NK-92 (cell line): ENCODE data around the gene CCDC120.

Experiments
- DNase-seq: peaks from one replicate; lab custom pipeline; 2025; ENCODE audit not compliant: unreplicated experiment; lab: John Stamatoyannopoulos, UW

Gene CCDC120

GRCh38 chrX:49061916-49062315 is 3.1 kb downstream of the CCDC120 start:
- DNase-seq: no peak

GRCh38 chrX:49063715-49064114 is 4.9 kb downstream of the CCDC120 start:
- DNase-seq: no peak

GRCh38 chrX:49064303-49064702 is 5.5 kb downstream of the CCDC120 start:
- DNase-seq: no peak

- DNase-seq: no peak
These were observed 5.9 kb downstream of the CCDC120 start for GRCh38 chrX:49064735-49065134.

GRCh38 chrX:49066278-49066677 is 7.5 kb downstream of the CCDC120 start:
- DNase-seq: no peak

- DNase-seq: no peak
These were observed 7.9 kb downstream of the CCDC120 start for GRCh38 chrX:49066690-49067089.

GRCh38 chrX:49067285-49068120 is 8.7 kb downstream of the CCDC120 start:
- no peak for DNase-seq

GRCh38 chrX:49069038-49069437 is 10.2 kb downstream of the CCDC120 start:
- no peak for DNase-seq

GRCh38 chrX:49070988-49071387 is 12.2 kb downstream of the CCDC120 start:
- no peak for DNase-seq

- DNase-seq: no peak
These were observed 13.3 kb downstream of the CCDC120 start for GRCh38 chrX:49071877-49072711.

GRCh38 chrX:49072712-49073095 is 13.9 kb downstream of the CCDC120 start:
- no peak for DNase-seq

- DNase-seq: peak; percentile 26
These were observed 15.1 kb downstream of the CCDC120 start, which contains the start of gene PRAF2 for GRCh38 chrX:49073601-49074575. Gene PRAF2 (minus strand): TSS chrX:49074002. CDS start chrX:49073987, 15 bp downstream.

GRCh38 chrX:49075347-49075746 is 16.5 kb downstream of the CCDC120 start:
- DNase-seq: no peak

GRCh38 chrX:49077941-49078340 is 19.1 kb downstream of the CCDC120 start:
- DNase-seq: no peak

GRCh38 chrX:49079489-49080428 is 21.0 kb downstream of the CCDC120 start, which contains the start of gene WDR45:
Gene WDR45 (minus strand): TSS chrX:49079887. CDS start chrX:49078095, 1,792 bp downstream.
- no peak for DNase-seq

GRCh38 chrX:49082271-49082871 is 23.6 kb downstream of the CCDC120 start:
- DNase-seq: no peak

GRCh38 chrX:49089553-49089952 is 30.8 kb downstream of the CCDC120 start:
- no peak for DNase-seq

GRCh38 chrX:49096419-49096818 is 37.6 kb downstream of the CCDC120 start:
- DNase-seq: no peak
